GM12892 (cell line): Measurements from ENCODE around the gene C6orf120.
A peak's percentile ranks its signal among the peaks of the same experiment; 100 is the strongest.
"Not testable (repeated sequence)": the region's sequence is repeated elsewhere in the genome, so short reads cannot be mapped to it uniquely, and the experiment has no call there.

Source experiments
- DNase-seq: peaks from one replicate; pipeline ENCODE4 v3.0.0; 2011; ENCODE audit not compliant: insufficient read length
- FAIRE-seq: peaks from 2 replicates; lab custom pipeline; 2011; peaks lifted over from hg19 to GRCh38; lab: Jason Lieb, UNC
- POLR2A ChIP-seq: IDR thresholded peaks from 2 replicates; pipeline ENCODE4 v1.6.1; 2011; ENCODE audit warnings: low read depth, low read length, control low read depth
- POLR2AphosphoS5 ChIP-seq: IDR thresholded peaks from 2 replicates; pipeline ENCODE4 v1.6.1; 2011; ENCODE audit warnings: low read depth, low read length, control low read depth
- TAF1 ChIP-seq: IDR thresholded peaks from 2 replicates; pipeline ENCODE4 v1.6.1; 2011; ENCODE audit warnings: low read depth, mild to moderate bottlenecking, control low read depth, low read length, borderline replicate concordance

The C6orf120 gene

GRCh38 chr6:169685860-169686259, 16.1 kb upstream of the C6orf120 start:
- no peak for TF ChIP-seq TAF1
- no peak for TF ChIP-seq POLR2A
- no peak for TF ChIP-seq POLR2AphosphoS5
- no peak for FAIRE-seq
- no peak for DNase-seq

- no peak for TF ChIP-seq POLR2A
- no peak for TF ChIP-seq POLR2AphosphoS5
- no peak for TF ChIP-seq TAF1
- FAIRE-seq: no peak
- no peak for DNase-seq
Observed at GRCh38 chr6:169689287-169689686, 12.6 kb upstream of the C6orf120 start.

- TF ChIP-seq POLR2AphosphoS5: no peak
- TF ChIP-seq TAF1: no peak
- no peak for TF ChIP-seq POLR2A
- FAIRE-seq (no peak), DNase-seq (no peak)
Observed at GRCh38 chr6:169691260-169691659, 10.7 kb upstream of the C6orf120 start.

GRCh38 chr6:169692516-169692915, 9.4 kb upstream of the C6orf120 start:
- DNase-seq (no peak), FAIRE-seq (no peak)
- TF ChIP-seq POLR2A: no peak
- no peak for TF ChIP-seq POLR2AphosphoS5
- no peak for TF ChIP-seq TAF1

GRCh38 chr6:169695131-169695530, 6.8 kb upstream of the C6orf120 start:
- DNase-seq (no peak), FAIRE-seq (no peak)
- TF ChIP-seq POLR2A (no peak), TAF1 (no peak), POLR2AphosphoS5 (no peak)

- FAIRE-seq, DNase-seq: not testable (repeated sequence)
Observed at GRCh38 chr6:169697115-169697514, 4.8 kb upstream of the C6orf120 start.

GRCh38 chr6:169700296-169700695, 1.6 kb upstream of the C6orf120 start:
- DNase-seq (no peak), FAIRE-seq (no peak)
- no peak for TF ChIP-seq TAF1
- TF ChIP-seq POLR2A: no peak
- TF ChIP-seq POLR2AphosphoS5: no peak

GRCh38 chr6:169701311-169701953, 494 bp upstream of the C6orf120 start:
- TF ChIP-seq POLR2AphosphoS5 (no peak), TAF1 (no peak), POLR2A (no peak)
- DNase-seq (no peak), FAIRE-seq (no peak)

GRCh38 chr6:169702840-169703246, 917 bp downstream of the C6orf120 start:
- TF ChIP-seq TAF1 (no peak), POLR2A (no peak; the same call in 1 of the 2 replicates), POLR2AphosphoS5 (no peak)
- FAIRE-seq: no peak
- DNase-seq: peak; percentile 22

GRCh38 chr6:169707772-169708171, 5.8 kb downstream of the C6orf120 start:
- TF ChIP-seq POLR2A (no peak), POLR2AphosphoS5 (no peak), TAF1 (no peak)
- no peak for DNase-seq
- FAIRE-seq: peak; percentile 17

- TF ChIP-seq POLR2A (no peak), TAF1 (no peak), POLR2AphosphoS5 (no peak)
- DNase-seq (no peak), FAIRE-seq (no peak)
Observed at GRCh38 chr6:169709293-169709692, 7.4 kb downstream of the C6orf120 start.

GRCh38 chr6:169710009-169710408, 8.1 kb downstream of the C6orf120 start:
- TF ChIP-seq TAF1 (no peak), POLR2AphosphoS5 (no peak), POLR2A (no peak)
- DNase-seq (no peak), FAIRE-seq (no peak)
